SK-N-SH treated with all-trans-retinoic acid at 6 μM for 48 hours (cell line): ENCODE data around the gene HOXC13.

Experiments used
- ARNTL ChIP-seq: fragments of 450-650 bp; formaldehyde crosslinking; IDR thresholded peaks from 2 replicates; pipeline ENCODE4 v1.5.0; 2020; ENCODE audit warnings: low read depth, mild to moderate bottlenecking, moderate library complexity, borderline replicate concordance
- PATZ1 ChIP-seq: fragments of 250-450 bp; sonication (Bioruptor Pico); IDR thresholded peaks from 2 replicates; pipeline ENCODE4 v1.8.0; 2020; ENCODE audit warnings: mild to moderate bottlenecking, moderate library complexity, borderline replicate concordance
- POU6F1 ChIP-seq: fragments of 250-450 bp; sonication (Bioruptor Pico); IDR thresholded peaks from 2 replicates; pipeline ENCODE4 v1.8.0; 2021; ENCODE audit warnings: low read depth, mild to moderate bottlenecking, moderate library complexity, borderline replicate concordance
- PPARA ChIP-seq: fragments of 250-450 bp; sonication (Bioruptor Pico); IDR thresholded peaks from 2 replicates; pipeline ENCODE4 v1.5.0; 2020; ENCODE audit warnings: mild to moderate bottlenecking, borderline replicate concordance
- SNAI2 ChIP-seq: fragments of 250-450 bp; sonication (Bioruptor Pico); IDR thresholded peaks from 2 replicates; pipeline ENCODE4 v1.5.0; 2020; ENCODE audit warnings: mild to moderate bottlenecking, moderate library complexity
- TCF4 ChIP-seq: fragments of 250-450 bp; sonication (Bioruptor Pico); IDR thresholded peaks from 2 replicates; pipeline ENCODE4 v1.8.0; 2021; ENCODE audit warnings: mild to moderate bottlenecking, moderate library complexity, borderline replicate concordance
- TOX ChIP-seq: fragments of 250-450 bp; sonication (Bioruptor Pico); IDR thresholded peaks from 2 replicates; pipeline ENCODE4 v1.8.0; 2021; ENCODE audit warnings: mild to moderate bottlenecking, moderate library complexity, borderline replicate concordance
- TSHZ2 ChIP-seq: fragments of 250-450 bp; sonication (Bioruptor Pico); IDR thresholded peaks from 2 replicates; pipeline ENCODE4 v1.5.0; 2020; ENCODE audit warnings: mild to moderate bottlenecking, moderate library complexity
- ZFP3 ChIP-seq: fragments of 250-450 bp; sonication (Bioruptor Pico); IDR thresholded peaks from 2 replicates; pipeline ENCODE4 v1.5.0; 2020; ENCODE audit warnings: mild to moderate bottlenecking, moderate library complexity

- TF ChIP-seq PPARA = no peak
- TF ChIP-seq TOX (CRISPR knock-in tag) = no peak
- TF ChIP-seq ARNTL (CRISPR knock-in tag) = no peak
- no peak for TF ChIP-seq POU6F1
- no peak for TF ChIP-seq PATZ1 (CRISPR knock-in tag)
- no peak for TF ChIP-seq ZFP3
- TF ChIP-seq TCF4 (CRISPR knock-in tag) = no peak
- no peak for TF ChIP-seq TSHZ2 (CRISPR knock-in tag)
- TF ChIP-seq SNAI2 (CRISPR knock-in tag) = no peak
Measured at GRCh38 chr12:53969588-53970259, 31.1 kb downstream of the HOXC13 start.
